OCI-M2 (cell line): ENCODE data around the gene NCK1.
A peak's percentile ranks its signal among the peaks of the same experiment; 100 is the strongest.
"Not testable (repeated sequence)": the region's sequence is repeated elsewhere in the genome, so short reads cannot be mapped to it uniquely, and the experiment has no call there.

Experiments
- DNase-seq: peaks from one replicate; lab custom pipeline; 2025; ENCODE audit not compliant: unreplicated experiment; lab: John Stamatoyannopoulos, UW

The NCK1 gene

GRCh38 chr3:136860541-136860940 lies 1.5 kb upstream of the NCK1 start:
- no peak for DNase-seq

- no peak for DNase-seq
Measured at GRCh38 chr3:136862617-136863322, 762 bp downstream of the NCK1 start.

- no peak for DNase-seq
Measured at GRCh38 chr3:136869282-136869681, 7.3 kb downstream of the NCK1 start.

GRCh38 chr3:136872258-136872657 lies 10.2 kb downstream of the NCK1 start:
- not testable (repeated sequence) for DNase-seq

GRCh38 chr3:136879510-136879909 lies 17.5 kb downstream of the NCK1 start:
- DNase-seq = not testable (repeated sequence)

- no peak for DNase-seq
Measured at GRCh38 chr3:136882571-136882970, 20.6 kb downstream of the NCK1 start.

GRCh38 chr3:136883967-136884720 lies 22.1 kb downstream of the NCK1 start:
- no peak for DNase-seq

- no peak for DNase-seq
Measured at GRCh38 chr3:136885357-136886213, 23.6 kb downstream of the NCK1 start.

GRCh38 chr3:136889947-136890346 lies 27.9 kb downstream of the NCK1 start:
- DNase-seq = no peak

GRCh38 chr3:136891934-136892855 lies 30.2 kb downstream of the NCK1 start:
- DNase-seq = no peak

- no peak for DNase-seq
Measured at GRCh38 chr3:136893848-136894443, 31.9 kb downstream of the NCK1 start.

- DNase-seq = not testable (repeated sequence)
Measured at GRCh38 chr3:136897171-136897570, 35.2 kb downstream of the NCK1 start.

GRCh38 chr3:136898549-136898948 lies 36.5 kb downstream of the NCK1 start:
- no peak for DNase-seq

GRCh38 chr3:136898954-136899353 lies 36.9 kb downstream of the NCK1 start:
- no peak for DNase-seq

GRCh38 chr3:136899622-136900158 lies 37.7 kb downstream of the NCK1 start:
- peak; percentile 17 for DNase-seq

- DNase-seq = not testable (repeated sequence)
Measured at GRCh38 chr3:136900694-136901093, 38.7 kb downstream of the NCK1 start.

GRCh38 chr3:136901391-136901790 lies 39.4 kb downstream of the NCK1 start:
- no peak for DNase-seq

- DNase-seq = not testable (repeated sequence)
Measured at GRCh38 chr3:136902530-136902929, 40.5 kb downstream of the NCK1 start.

GRCh38 chr3:136903899-136904298 lies 41.9 kb downstream of the NCK1 start:
- DNase-seq = no peak

- DNase-seq = no peak
Measured at GRCh38 chr3:136904746-136905145, 42.7 kb downstream of the NCK1 start.
